ENCODE measurements around the gene NR1D1.

NR1D1 gene

DNA sequence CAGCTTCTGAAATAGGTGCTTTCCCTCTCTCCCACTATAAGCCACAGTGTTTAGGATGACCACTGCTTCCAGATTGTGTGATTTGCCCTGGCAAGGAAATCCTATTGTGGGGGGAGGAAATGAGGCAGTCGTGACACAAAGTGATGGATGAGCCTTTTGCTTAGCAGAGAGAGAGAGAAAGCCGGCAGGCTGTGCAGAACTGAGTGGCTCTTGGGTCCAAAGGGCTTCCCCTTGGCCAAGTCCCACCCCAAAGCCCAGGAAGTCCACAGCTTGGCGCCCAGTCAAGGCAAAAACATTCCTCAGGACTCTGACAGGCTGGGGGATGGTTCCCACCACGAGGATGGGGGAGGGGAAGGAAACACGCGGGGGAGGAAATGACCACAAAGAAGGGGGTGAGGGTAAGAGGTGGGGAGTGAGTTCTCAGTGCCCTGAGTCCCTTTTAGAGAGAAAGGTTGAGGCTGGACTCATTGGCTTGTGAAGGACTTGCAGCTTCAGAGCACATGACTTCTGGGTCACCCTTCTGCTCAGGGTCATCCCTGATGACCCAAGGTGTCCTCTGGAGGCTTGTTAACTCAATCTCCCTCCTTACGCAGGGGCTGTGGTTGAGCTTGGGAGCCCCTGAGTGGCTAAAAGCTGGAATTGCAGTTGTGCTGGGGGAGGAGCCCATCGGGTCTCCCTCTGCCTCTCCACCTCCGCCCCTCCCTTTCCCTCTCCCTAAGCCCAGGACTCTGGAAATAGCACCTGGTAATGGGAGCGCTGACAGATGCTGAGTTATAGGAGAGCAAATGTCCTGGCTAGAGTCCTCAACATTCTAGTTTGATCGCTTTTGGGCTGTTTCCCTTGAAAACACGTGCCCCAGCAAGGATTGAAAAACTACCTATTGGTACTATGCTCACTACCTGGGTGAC is 11.1 kb upstream of the NR1D1 start:
- peak; percentile 88 to 95 for DNase-seq

- DNase-seq = no peak
Observed at GRCh38 chr17:40110026-40110845, 9.8 kb upstream of the NR1D1 start.

DNA sequence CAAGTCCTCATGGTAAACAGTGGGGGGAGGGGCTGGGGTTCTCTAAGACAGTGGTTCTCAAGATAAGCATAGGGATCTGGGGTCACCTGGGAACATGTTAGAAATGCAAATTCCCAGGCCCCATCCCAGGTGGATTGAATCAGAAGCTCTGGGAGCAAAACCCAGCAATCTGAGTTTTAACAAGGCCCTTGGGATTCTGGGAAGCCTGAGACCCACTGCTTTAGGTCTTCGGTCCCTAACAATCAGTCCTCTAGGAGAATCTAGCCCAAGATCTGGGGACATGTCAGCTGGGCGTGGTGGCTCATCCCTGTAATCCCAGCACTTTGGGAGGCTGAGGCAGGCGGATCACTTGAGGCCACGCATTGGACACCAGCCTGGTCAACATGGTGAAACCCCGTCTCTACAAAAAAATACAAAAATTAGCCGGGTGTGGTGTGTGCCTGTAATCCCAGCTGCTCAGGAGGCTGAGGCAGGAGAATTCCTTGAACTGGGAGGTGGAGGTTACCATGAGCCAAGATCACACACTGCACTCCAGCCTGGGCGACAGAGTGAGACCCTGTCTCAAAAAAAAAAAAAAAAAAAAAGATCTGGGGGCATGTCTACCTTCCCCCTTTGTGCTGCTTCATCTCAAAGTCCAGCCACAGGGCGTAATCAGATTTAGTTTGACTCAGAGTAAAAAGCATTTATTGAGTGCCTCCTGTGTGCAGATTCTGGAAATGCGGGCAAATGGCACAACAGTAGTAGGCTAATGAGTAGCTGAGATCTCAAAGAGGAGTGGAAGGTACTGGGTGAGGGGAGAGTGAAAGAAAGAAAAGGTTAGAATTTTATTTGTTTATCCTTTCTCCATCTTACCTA is 8.8 kb upstream of the NR1D1 start:
- no peak for DNase-seq

DNA sequence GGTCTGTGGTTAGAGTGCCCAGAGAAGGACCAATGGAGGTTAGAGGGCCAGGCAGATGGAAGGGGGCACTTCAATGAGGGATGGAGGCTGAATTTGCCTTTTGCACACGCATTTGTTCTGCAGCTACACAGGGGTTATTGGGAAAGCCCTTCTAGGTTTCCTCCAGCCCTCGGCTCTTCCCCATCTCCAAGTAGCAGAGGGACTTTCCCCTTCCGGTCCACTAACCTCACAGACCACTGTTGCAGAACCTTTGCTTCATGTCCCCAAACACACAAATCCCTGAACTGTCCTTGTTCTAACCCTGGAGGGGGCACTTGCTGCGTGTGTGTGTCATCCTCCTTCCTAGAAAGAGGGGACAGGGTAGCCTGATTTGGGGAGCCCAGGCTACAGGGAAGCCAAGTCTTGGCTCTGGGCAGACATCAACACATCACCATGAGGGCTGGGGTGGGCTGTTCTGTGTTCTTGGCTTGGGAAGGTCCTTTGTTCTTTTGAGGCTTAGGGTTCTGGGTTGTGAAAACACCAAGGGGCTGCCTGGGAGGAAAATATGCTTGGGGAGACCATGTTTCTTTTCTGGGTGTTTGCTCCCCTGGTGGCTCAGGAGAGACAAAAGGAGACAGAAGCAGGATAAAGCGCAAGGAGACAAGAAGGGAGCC is 7.3 kb upstream of the NR1D1 start:
- no peak for DNase-seq

- no peak for DNase-seq
Observed at GRCh38 chr17:40106760-40107521, 6.6 kb upstream of the NR1D1 start.

DNA sequence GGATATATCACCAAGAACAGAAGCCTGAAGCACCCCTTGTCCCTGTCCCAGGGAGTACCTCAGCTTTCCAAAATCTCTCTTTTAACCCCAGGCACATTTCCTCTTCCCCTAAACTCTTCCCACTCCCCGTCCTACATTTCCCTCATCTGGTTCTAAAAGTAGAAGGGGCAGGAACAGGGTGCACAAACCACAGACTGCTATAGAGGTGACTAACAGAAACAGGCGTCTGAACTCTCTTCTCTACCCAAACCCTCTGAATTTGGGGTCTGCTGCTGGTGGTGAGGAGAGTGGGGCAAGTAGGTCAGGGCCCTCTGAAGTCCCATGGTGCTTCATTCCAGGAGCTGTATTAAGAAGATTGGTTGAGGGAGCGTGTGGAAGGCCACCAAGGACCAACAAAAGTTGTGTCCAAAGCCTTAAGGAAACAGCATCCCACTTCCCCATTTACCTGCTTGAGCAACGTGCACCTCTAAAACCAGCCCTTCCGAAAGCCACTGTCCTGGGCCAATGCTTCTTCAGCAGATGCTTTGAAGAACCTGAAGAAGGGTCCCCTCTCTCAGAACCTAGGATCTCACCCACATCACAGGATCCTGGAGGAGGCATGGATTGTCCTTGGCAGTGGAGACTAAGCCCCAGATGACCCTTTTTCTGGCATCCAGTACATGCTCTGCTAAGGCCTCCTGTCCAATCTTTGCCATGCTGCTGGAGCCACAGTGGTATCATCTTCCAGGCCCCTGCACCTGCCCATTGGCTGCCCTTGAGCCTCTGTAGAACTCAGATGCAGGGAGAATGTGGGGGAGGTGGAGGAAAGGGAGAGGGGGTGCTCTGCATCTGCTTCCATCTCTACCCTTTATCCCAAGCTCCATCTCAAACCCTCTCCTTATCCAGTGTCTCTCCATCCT is 5.7 kb upstream of the NR1D1 start:
- no peak for DNase-seq

GRCh38 chr17:40104594-40105486 is 4.5 kb upstream of the NR1D1 start:
- no peak for DNase-seq

DNA sequence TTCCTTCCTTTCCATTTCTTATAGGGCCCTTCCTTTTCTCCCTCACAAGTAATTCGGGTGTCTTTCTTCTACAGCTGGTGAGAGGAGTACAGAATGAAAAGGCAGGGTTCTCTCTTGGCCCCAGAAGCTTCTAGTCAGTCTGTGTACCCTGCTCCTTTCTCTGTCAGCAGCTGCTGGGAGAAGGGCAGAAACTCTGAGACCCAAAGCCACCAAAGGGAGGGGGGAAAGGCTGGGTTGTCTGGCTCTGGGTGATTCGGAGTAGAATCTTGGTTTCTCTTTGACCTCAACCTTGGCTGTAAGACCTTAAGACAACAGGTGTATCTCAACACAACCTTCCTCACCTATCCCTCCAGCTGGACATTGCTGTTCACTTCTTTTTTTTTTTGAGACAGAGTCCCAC is 3.3 kb upstream of the NR1D1 start:
- DNase-seq = no peak

- DNase-seq = no peak
Observed at GRCh38 chr17:40103071-40103661, 2.8 kb upstream of the NR1D1 start.

DNA sequence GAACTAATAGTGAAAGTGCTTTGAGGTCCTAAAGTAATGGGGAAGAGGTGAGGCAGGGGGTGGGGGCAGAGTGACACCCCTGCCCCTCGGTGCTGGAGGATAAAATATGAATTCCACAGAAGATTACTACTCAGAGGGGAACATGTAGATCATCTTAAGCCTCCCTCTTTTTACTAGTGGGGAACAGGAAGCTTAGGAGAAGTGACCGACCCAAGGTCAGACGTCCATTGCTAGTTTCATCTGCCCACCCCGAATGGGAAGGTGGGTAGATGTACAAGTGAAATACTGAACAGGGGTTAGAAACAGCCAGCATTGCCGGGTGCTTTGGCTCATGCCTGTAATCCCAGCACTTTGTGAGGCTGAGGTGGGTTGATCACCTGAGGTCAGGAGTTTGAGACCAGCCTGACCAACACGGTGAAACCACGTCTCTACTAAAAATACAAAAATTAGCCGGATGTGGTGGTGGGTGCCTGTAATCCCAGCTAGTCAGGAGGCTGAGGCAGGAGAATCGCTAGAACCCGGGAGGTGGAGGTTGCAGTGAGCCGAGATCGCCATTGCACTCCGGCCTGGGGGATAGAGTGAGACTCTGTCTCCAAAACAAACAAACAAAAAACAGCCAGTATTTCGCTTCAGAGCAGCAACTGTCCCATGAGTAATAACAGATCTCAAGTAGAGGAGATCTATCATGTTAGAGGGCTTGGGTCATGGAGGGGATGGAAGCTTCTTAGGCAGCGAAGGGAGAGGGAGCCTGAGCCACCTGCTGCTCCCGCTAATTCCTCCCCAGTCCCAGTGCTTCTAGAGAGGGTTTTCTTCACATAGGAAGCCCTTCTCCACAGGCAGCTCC is 1.2 kb upstream of the NR1D1 start:
- DNase-seq = no peak

GRCh38 chr17:40100669-40101366 is 429 bp upstream of the NR1D1 start:
- DNase-seq = peak; percentile 95 to 96

- DNase-seq = no peak
Observed at GRCh38 chr17:40099619-40100418, 570 bp downstream of the NR1D1 start.

DNA sequence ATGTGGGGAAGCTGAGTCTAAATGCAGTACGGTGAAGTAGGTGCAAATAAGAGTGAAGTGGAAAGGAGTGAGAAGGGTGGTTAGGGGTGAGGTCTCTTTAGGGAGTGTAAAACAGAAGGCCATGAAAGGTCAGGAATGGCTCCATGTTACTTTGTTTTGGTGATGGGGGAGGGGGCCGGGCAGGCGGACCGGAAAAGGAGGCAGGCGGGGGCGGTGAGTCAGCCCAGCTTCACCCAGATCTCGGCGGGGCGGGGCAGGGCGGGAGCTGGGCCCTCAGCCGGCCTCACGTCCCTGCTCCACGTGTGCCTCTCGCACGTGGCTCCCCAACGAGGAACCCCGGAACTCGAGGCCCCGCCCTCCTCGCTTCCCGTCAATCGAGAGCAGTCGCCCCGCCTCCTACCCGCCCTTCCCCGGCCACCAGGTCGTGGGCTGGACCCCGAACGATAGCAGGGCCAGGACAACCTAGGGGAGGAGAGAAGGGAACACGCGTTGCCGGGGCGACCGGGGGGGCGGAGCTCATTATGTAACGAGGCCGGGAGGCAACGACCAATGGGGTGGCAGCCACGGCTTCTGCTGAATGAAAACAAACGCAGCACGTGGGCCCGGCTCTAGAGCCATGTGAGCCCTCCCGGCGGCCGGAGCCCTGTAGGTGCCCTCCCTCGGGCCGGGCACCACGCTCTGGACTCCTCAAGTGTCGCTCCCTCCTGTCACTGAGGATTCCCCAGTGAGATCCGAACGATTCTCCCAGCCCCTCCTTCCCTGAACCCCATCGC is 1.4 kb downstream of the NR1D1 start:
- DNase-seq = peak; percentile 92 to 98

DNA sequence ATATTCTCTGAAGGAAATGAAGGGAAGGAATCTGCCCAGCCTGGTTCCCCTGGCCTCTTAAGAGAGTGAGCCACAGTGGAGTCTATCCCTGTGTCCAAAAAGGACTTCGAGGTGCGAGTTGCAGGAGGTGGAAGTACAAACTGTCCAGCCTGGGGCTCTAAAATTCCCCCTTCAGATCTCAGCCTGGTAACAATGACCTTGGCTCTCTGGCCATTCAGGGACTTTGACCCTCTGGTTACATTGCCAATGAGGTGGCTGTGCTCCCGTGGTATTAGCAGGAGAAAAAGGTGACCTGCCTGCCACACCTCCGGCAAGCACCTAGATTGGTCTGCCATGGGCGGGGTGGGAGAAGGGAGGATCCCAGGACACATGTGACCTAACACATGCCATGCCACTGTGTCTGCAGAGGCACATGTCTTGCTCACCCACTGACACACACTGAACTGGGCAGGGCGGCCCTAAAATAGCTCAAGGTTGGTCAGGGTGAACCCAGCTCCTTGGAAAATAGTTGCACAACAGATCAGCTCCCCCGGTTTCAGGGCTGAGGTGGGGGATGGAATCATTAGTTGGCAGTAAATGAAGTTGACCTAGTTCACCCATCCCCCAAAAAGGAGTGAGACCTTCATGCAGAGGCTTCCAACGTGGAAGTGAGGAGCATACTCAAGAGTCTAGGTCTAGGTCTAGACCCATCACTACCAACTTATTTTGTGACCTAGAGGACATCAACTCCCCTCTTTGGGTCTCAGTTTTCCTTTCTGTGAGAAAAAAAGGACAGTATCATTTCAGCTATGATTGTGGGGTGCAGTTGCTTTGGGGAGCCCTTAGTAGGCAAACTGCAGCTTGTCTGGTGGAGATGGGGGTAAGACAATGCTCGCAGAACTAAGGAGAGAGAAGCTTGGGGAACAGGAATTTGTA is 2.2 kb downstream of the NR1D1 start:
- no peak for DNase-seq

- no peak for DNase-seq
Observed at GRCh38 chr17:40097087-40097486, 3.3 kb downstream of the NR1D1 start.

Data from SHP77 (cell line).